GM12873 (cell line): ENCODE measurements around the gene ADGRB3.

Source experiments
- CTCF ChIP-seq: IDR thresholded peaks from 2 replicates; pipeline ENCODE4 v1.5.1; 2012; ENCODE audit warnings: low read depth, mild to moderate bottlenecking, moderate library complexity, low read length, control low read depth; ENCODE audit not compliant: insufficient read depth; ENCODE audit errors: missing control alignments

Gene ADGRB3

GRCh38 chr6:68880050-68880813 lies 245.2 kb downstream of the ADGRB3 start:
- TF ChIP-seq CTCF: no peak

- TF ChIP-seq CTCF: no peak
Observed at GRCh38 chr6:68891419-68891818, 256.3 kb downstream of the ADGRB3 start.

- TF ChIP-seq CTCF: no peak
Observed at GRCh38 chr6:68892452-68892851, 257.4 kb downstream of the ADGRB3 start.

GRCh38 chr6:68895929-68896328 lies 260.8 kb downstream of the ADGRB3 start:
- TF ChIP-seq CTCF: no peak

- TF ChIP-seq CTCF: no peak
Observed at GRCh38 chr6:68901044-68901443, 266.0 kb downstream of the ADGRB3 start.

GRCh38 chr6:68911334-68911733 lies 276.3 kb downstream of the ADGRB3 start:
- no peak for TF ChIP-seq CTCF

GRCh38 chr6:68911811-68912210 lies 276.7 kb downstream of the ADGRB3 start:
- TF ChIP-seq CTCF: no peak

GRCh38 chr6:68915586-68915985 lies 280.5 kb downstream of the ADGRB3 start:
- no peak for TF ChIP-seq CTCF
